ENCODE results near the gene CNFN. TPM values are rescaled to one million over a fixed set of nuclear protein-coding genes. Genes with fewer than 3 reads are reported as not detected.

The CNFN gene
- total and polyA plus RNA-seq, 8 donors = 2.0 to 395 (median 5.1) TPM; not detected in 4

GRCh38 chr19:42406111-42406510 is 16.0 kb upstream of the CNFN start:
- peaks cover 0 to 37% (median 17%) of the 10 kb centered on the region in 4 donors for H3K36me3 ChIP-seq
- no peak for TF ChIP-seq POLR2AphosphoS5 (IDR thresholded peaks at IDR 0.05)
- TF ChIP-seq EP300 (IDR thresholded peaks at IDR 0.05) = no peak
- no peak for TF ChIP-seq POLR2A (IDR thresholded peaks at IDR 0.05)
- no peak for TF ChIP-seq CTCF (IDR thresholded peaks at IDR 0.05)
- 90 to 97% (median 94%) methylated on average over 7 to 11 of the region's 11 CpGs for WGBS, 5 donors

GRCh38 chr19:42403586-42403985 is 13.5 kb upstream of the CNFN start:
- 88 to 98% (median 97%) methylated on average over 10 of the region's 10 CpGs for WGBS, 5 donors
- peaks cover 11 to 23% (median 18%) of the 10 kb centered on the region in 4 donors for H3K4me1 ChIP-seq
- no peaks in the 10 kb centered on the region for H3K27me3 ChIP-seq
- H3K27ac ChIP-seq = no peak overlapping the region
- peaks cover 0 to 31% (median 16%) of the 10 kb centered on the region in 4 donors for H3K36me3 ChIP-seq
- no peak for TF ChIP-seq CTCF (IDR thresholded peaks at IDR 0.05)
- TF ChIP-seq POLR2A (IDR thresholded peaks at IDR 0.05) = no peak
- no peak for TF ChIP-seq POLR2AphosphoS5 (IDR thresholded peaks at IDR 0.05)
- TF ChIP-seq EP300 (IDR thresholded peaks at IDR 0.05) = no peak
- no peak overlapping the region for H3K4me3 ChIP-seq
- H3K9me3 ChIP-seq = no peaks in the 10 kb centered on the region
- intact Hi-C loops (cut with DNase I; ENCODE audit: low total_unique reads) = no loop called here
- DNase-seq = no peak

More at GRCh38 chr19:42406111-42406510, 16.0 kb upstream of the CNFN start:
- H3K4me1 ChIP-seq = peaks cover 9 to 27% (median 22%) of the 10 kb centered on the region in 4 donors
- intact Hi-C loops (cut with DNase I; ENCODE audit: low total_unique reads) = no loop called here
- H3K4me3 ChIP-seq = no peak overlapping the region
- no peaks in the 10 kb centered on the region for H3K27me3 ChIP-seq
- no peak overlapping the region for H3K27ac ChIP-seq
- DNase-seq = no peak
- no peaks in the 10 kb centered on the region for H3K9me3 ChIP-seq

- H3K27ac ChIP-seq = peak overlapping the region in 1 of 5 donors; percentile 78
- intact Hi-C loops (cut with DNase I; ENCODE audit: low total_unique reads) = no loop called here
- no peaks in the 10 kb centered on the region for H3K9me3 ChIP-seq
- no peak for DNase-seq
- H3K4me1 ChIP-seq = peaks cover 15 to 32% (median 24%) of the 10 kb centered on the region in 4 donors
- H3K27me3 ChIP-seq = no peaks in the 10 kb centered on the region
- 63 to 71% (median 67%) methylated on average over 34 of the region's 34 CpGs for WGBS, 5 donors
- peak overlapping the region; percentile 59 to 69 (median 64) for H3K4me3 ChIP-seq
- peaks cover 0 to 25% (median 11%) of the 10 kb centered on the region in 4 donors for H3K36me3 ChIP-seq
- TF ChIP-seq CTCF (IDR thresholded peaks at IDR 0.05) = no peak
- no peak for TF ChIP-seq POLR2A (IDR thresholded peaks at IDR 0.05)
- no peak for TF ChIP-seq POLR2AphosphoS5 (IDR thresholded peaks at IDR 0.05)
- no peak for TF ChIP-seq EP300 (IDR thresholded peaks at IDR 0.05)
These were observed 12.4 kb upstream of the CNFN start for GRCh38 chr19:42402376-42403116.

- 1% methylated on average over 40 to 80 of the region's 80 CpGs for WGBS, 5 donors
- Histone ChIP-seq H3K9me3 (no peaks in the 10 kb centered on the region), H3K4me1 (peaks cover 18 to 37% (median 29%) of the 10 kb centered on the region in 4 donors), H3K27me3 (no peaks in the 10 kb centered on the region), H3K4me3 (peak overlapping the region; percentile 59 to 69 (median 64)), H3K36me3 (peaks cover 0 to 18% (median 5%) of the 10 kb centered on the region in 4 donors), H3K27ac (peak overlapping the region; percentile 39 to 78 (median 60))
- peak; percentile 80 to 93 for DNase-seq
- TF ChIP-seq POLR2AphosphoS5 (IDR thresholded peaks at IDR 0.05) (peak in 2 of 3 donors; percentile 48 to 60), EP300 (IDR thresholded peaks at IDR 0.05) (no peak), CTCF (IDR thresholded peaks at IDR 0.05) (peak in 5 of 7 experiments; percentile 35 to 90 (median 67)), POLR2A (IDR thresholded peaks at IDR 0.05) (no peak)
- intact Hi-C loops (cut with DNase I; ENCODE audit: low total_unique reads) = no loop called here
These were observed 11.5 kb upstream of the CNFN start for GRCh38 chr19:42401365-42402303.

All from stomach (tissue), 9 donors.